ENCODE data around the gene UVSSA. TPM values are rescaled to one million over a fixed set of nuclear protein-coding genes. Genes with fewer than 3 reads are reported as not detected.

UVSSA gene
- total RNA-seq, 3 donors from 2014 or later = 13.9 to 22.9 (median 14.3) TPM

- no peaks in the 10 kb centered on the region for H3K9me3 ChIP-seq
- H3K27ac ChIP-seq = no peak overlapping the region
- DNase-seq (ENCODE audit: low spot score in 2 of 2) = no peak
- no peaks in the 10 kb centered on the region for H3K4me1 ChIP-seq
- no peak for TF ChIP-seq POLR2A (IDR thresholded peaks at IDR 0.05)
- no peak for TF ChIP-seq POLR2AphosphoS5 (IDR thresholded peaks at IDR 0.05)
- TF ChIP-seq, protein P1, sequence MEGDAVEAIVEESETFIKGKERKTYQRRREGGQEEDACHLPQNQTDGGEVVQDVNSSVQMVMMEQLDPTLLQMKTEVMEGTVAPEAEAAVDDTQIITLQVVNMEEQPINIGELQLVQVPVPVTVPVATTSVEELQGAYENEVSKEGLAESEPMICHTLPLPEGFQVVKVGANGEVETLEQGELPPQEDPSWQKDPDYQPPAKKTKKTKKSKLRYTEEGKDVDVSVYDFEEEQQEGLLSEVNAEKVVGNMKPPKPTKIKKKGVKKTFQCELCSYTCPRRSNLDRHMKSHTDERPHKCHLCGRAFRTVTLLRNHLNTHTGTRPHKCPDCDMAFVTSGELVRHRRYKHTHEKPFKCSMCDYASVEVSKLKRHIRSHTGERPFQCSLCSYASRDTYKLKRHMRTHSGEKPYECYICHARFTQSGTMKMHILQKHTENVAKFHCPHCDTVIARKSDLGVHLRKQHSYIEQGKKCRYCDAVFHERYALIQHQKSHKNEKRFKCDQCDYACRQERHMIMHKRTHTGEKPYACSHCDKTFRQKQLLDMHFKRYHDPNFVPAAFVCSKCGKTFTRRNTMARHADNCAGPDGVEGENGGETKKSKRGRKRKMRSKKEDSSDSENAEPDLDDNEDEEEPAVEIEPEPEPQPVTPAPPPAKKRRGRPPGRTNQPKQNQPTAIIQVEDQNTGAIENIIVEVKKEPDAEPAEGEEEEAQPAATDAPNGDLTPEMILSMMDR (IDR thresholded peaks at IDR 0.05) = no peak
- intact Hi-C loops (cut with DNase I; ENCODE audit: low total_unique reads) = no loop called here
- H3K36me3 ChIP-seq = no peaks in the 10 kb centered on the region
- no peak overlapping the region for H3K4me3 ChIP-seq
- H3K27me3 ChIP-seq = no peaks in the 10 kb centered on the region
These were observed 18.5 kb upstream of the UVSSA start for GRCh38 chr4:1328267-1329155.

DNA sequence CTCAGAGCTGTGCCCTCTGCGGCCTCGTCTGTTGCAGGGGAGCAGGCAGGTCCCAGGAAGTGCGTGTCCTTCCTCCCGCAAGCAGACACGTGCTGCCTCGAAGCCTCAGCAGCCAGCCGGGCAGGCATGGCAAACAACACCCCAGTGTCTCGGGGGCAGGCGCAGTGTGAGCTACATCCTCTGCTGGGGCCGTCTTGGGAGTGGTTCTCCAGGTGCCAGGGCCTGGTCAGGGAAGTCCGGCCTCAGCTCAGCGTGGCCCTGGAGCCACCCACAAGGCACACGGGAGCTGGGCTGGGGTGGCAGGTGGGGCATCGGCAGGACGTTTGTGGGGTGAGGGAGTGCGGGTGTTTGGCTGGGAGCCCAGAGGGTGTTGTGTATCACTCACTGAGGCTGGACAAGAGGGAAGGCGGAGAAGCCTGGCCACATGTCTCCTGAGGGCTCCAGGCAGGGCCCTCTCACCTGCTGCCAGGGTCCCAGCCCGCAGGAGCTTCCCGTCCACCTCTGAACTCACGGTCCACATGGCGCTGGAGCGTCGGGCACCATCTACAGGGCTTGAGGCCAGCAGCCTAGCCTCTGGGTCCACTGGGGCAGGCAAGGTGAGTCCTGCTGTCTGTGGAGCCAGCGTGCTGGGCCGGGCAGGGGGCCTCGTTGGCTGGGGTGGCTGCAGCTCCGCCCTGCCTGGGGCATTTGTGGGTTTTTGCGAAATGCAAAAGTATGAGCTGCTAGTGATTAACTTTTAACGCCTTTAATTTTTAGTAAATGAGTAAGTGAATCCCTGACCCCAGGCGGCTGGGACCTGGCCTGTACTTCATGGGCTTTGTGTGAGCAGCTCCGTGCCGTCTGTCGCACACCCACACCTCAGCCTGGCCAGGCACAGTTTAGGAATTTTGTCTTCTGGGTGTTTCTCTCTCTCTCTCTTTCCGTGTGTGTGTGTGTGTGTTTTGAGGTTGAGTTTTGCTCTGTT, 17.3 kb upstream of the UVSSA start:
- TF ChIP-seq POLR2AphosphoS5 (IDR thresholded peaks at IDR 0.05) = no peak
- TF ChIP-seq, protein P1 (IDR thresholded peaks at IDR 0.05) = no peak
- no peak for TF ChIP-seq POLR2A (IDR thresholded peaks at IDR 0.05)

GRCh38 chr4:1330761-1331590, 16.0 kb upstream of the UVSSA start:
- intact Hi-C loops (cut with DNase I; ENCODE audit: low total_unique reads) = no loop called here
- TF ChIP-seq POLR2A (IDR thresholded peaks at IDR 0.05) (no peak), POLR2AphosphoS5 (IDR thresholded peaks at IDR 0.05) (no peak)
- TF ChIP-seq, protein P1 (IDR thresholded peaks at IDR 0.05) = no peak
- Histone ChIP-seq H3K4me1 (no peaks in the 10 kb centered on the region), H3K27ac (peak overlapping the region in 1 of 2 donors; percentile 89), H3K4me3 (no peak overlapping the region), H3K27me3 (no peaks in the 10 kb centered on the region), H3K36me3 (no peaks in the 10 kb centered on the region), H3K9me3 (no peaks in the 10 kb centered on the region)
- no peak for DNase-seq (ENCODE audit: low spot score in 2 of 2)

More for the DNA sequence above, 17.3 kb upstream of the UVSSA start:
- Histone ChIP-seq H3K4me3 (peak overlapping the region in 1 of 3 donors; percentile 8), H3K27ac (peak overlapping the region; percentile 67 to 89), H3K9me3 (no peaks in the 10 kb centered on the region), H3K4me1 (no peaks in the 10 kb centered on the region), H3K27me3 (no peaks in the 10 kb centered on the region), H3K36me3 (no peaks in the 10 kb centered on the region)
- peak in 1 of 2 donors; percentile 79 for DNase-seq (ENCODE audit: low spot score in 2 of 2)
- intact Hi-C loops (cut with DNase I; ENCODE audit: low total_unique reads) = no loop called here

DNA sequence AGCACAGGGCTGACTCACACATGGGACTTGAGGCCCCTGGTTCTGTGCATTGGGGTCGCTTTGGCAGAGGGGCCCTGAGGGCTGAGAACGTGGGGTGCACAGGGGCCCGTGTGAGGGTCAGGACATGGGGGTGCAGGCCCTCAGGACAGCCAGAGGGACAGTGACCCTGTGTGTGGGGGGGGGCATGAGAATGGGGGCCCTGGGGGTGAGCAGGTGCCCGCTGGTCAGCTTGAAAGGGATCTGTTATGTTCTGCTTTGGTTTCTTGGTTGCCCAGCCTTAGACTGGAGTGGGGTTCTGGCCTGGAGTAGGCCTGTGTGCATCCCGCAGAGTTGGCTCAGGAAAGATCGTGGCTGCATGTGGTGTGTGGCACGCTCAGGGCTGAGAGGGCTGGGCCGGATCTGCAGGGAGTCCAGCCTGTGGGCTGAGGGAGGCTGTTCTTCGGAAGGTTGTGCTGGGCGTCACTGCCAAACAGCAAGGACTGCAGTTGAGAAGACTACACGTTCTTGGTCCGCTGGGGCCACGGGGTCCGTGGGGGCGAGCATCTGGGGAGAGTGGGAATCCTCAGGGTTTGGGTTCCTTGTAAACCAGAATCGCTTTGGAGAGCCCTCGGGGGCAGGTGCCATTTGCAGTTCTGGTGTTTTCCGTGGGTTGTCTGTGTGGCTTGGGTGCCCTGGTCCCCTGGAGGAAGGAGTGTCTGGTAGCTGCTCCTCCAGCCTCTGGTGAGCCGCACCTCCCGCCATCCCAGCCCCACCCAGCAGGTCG, 15.2 kb upstream of the UVSSA start:
- Histone ChIP-seq H3K4me1 (no peaks in the 10 kb centered on the region), H3K9me3 (no peaks in the 10 kb centered on the region), H3K4me3 (no peak overlapping the region), H3K36me3 (no peaks in the 10 kb centered on the region), H3K27me3 (no peaks in the 10 kb centered on the region), H3K27ac (no peak overlapping the region)
- DNase-seq (ENCODE audit: low spot score in 2 of 2) = no peak
- TF ChIP-seq, protein P1 (IDR thresholded peaks at IDR 0.05) = no peak
- no peak for TF ChIP-seq POLR2A (IDR thresholded peaks at IDR 0.05)
- no peak for TF ChIP-seq POLR2AphosphoS5 (IDR thresholded peaks at IDR 0.05)
- intact Hi-C loops (cut with DNase I; ENCODE audit: low total_unique reads) = no loop called here

All from breast epithelium (tissue), 4 donors.